Neural cell (in vitro differentiated cells): ENCODE data around the gene CLTCL1. TPM values are rescaled to one million over a fixed set of nuclear protein-coding genes. Genes with fewer than 3 reads are reported as not detected.

ENCODE experiments used
- H2AFZ ChIP-seq: fragments of 200-600, 300-800 bp; sonication (generic), shearing (Covaris generic); 2 replicates; pipeline ENCODE4 v1.6.0; 2014; ENCODE audit warnings: low read depth, mild to moderate bottlenecking, antibody characterized with exemption, low read length, moderate library complexity
- H3F3A ChIP-seq: fragments of 200-600 bp; shearing (Covaris generic); 2 replicates; pipeline ENCODE4 v1.6.1; 2016; ENCODE audit warnings: mild to moderate bottlenecking, moderate library complexity, mixed read lengths, antibody characterized with exemption, low read length; ENCODE audit not compliant: insufficient read depth, poor library complexity, severe bottlenecking
- H3K27ac ChIP-seq: fragments of 200-600, 300-800 bp; sonication (generic), shearing (Covaris generic); 2 replicates; pipeline ENCODE4 v1.5.1; 2014; ENCODE audit warnings: mild to moderate bottlenecking, low read length, moderate library complexity
- H3K27me3 ChIP-seq: fragments of 300-800, 200-600 bp; sonication (generic), shearing (Covaris generic); 2 replicates; pipeline ENCODE4 v1.6.0; 2014; ENCODE audit warnings: mild to moderate bottlenecking, low read depth, low read length, moderate library complexity; ENCODE audit not compliant: insufficient read depth
- H3K36me3 ChIP-seq: fragments of 300-800, 200-600 bp; sonication (generic), shearing (Covaris generic); 2 replicates; pipeline ENCODE4 v1.5.1; 2014; ENCODE audit warnings: mild to moderate bottlenecking, antibody characterized with exemption, low read length, moderate library complexity; ENCODE audit not compliant: insufficient read depth
- H3K4me2 ChIP-seq: fragments of 300-800, 200-600 bp; sonication (generic), shearing (Covaris generic); 2 replicates; pipeline ENCODE4 v1.6.0; 2014; ENCODE audit warnings: mild to moderate bottlenecking, low read length
- H3K4me3 ChIP-seq: fragments of 300-800, 200-600 bp; sonication (generic), shearing (Covaris generic); 2 replicates; pipeline ENCODE4 v1.5.1; 2014; ENCODE audit warnings: mild to moderate bottlenecking, low read length, moderate library complexity
- H3K79me2 ChIP-seq: fragments of 200-600 bp; shearing (Covaris generic); replicated peaks from 2 replicates; pipeline ENCODE4 v1.6.0; 2014; ENCODE audit warnings: mild to moderate bottlenecking, low read length, moderate library complexity; ENCODE audit not compliant: insufficient read depth
- H3K9ac ChIP-seq: fragments of 300-800, 200-600 bp; sonication (generic), shearing (Covaris generic); 2 replicates; pipeline ENCODE4 v1.6.1; 2016; ENCODE audit warnings: mild to moderate bottlenecking, low read length, mixed read lengths
- H3K9me2 ChIP-seq: fragments of 200-600 bp; shearing (Covaris generic); 2 replicates; pipeline ENCODE4 v1.6.1; 2016; ENCODE audit warnings: mild to moderate bottlenecking, low read length, mixed read lengths; ENCODE audit not compliant: insufficient read depth
- H3K9me3 ChIP-seq: fragments of 200-600, 300-800 bp; sonication (generic), shearing (Covaris generic); 2 replicates; pipeline ENCODE4 v1.6.1; 2016; ENCODE audit warnings: mild to moderate bottlenecking, mixed run types, low read length, moderate library complexity, mixed read lengths
- H4K20me1 ChIP-seq: fragments of 200-600 bp; shearing (Covaris generic); 2 replicates; pipeline ENCODE4 v1.6.1; 2016; ENCODE audit warnings: mild to moderate bottlenecking, mixed run types; ENCODE audit not compliant: insufficient read depth
- EP300 ChIP-seq: fragments of 450-650 bp; conservative IDR thresholded peaks from 2 replicates; pipeline ENCODE4 v1.6.1; 2014; ENCODE audit warnings: antibody characterized with exemption, mild to moderate bottlenecking, moderate library complexity; ENCODE audit not compliant: poor library complexity, severe bottlenecking
- EZH2 ChIP-seq: fragments of 200-600, 300-800 bp; shearing (Covaris generic), sonication (generic); IDR thresholded peaks from 2 replicates; pipeline ENCODE4 v1.6.1; 2014; ENCODE audit warnings: antibody characterized with exemption, low read length, borderline replicate concordance, mild to moderate bottlenecking; ENCODE audit not compliant: insufficient read depth, poor library complexity, severe bottlenecking
- MXI1 ChIP-seq: fragments of 450-650 bp; conservative IDR thresholded peaks from 2 replicates; pipeline ENCODE4 v1.6.1; 2014; ENCODE audit warnings: antibody characterized with exemption, mild to moderate bottlenecking; ENCODE audit not compliant: poor library complexity, severe bottlenecking
- POLR2AphosphoS5 ChIP-seq: IDR thresholded peaks from 2 replicates; pipeline ENCODE4 v1.6.1; 2012
- RAD21 ChIP-seq: fragments of 450-650 bp; conservative IDR thresholded peaks from 2 replicates; pipeline ENCODE4 v1.6.1; 2014; ENCODE audit warnings: antibody characterized with exemption, mild to moderate bottlenecking, moderate library complexity
- SMC3 ChIP-seq: fragments of 450-650 bp; conservative IDR thresholded peaks from 2 replicates; pipeline ENCODE4 v1.6.1; 2014; ENCODE audit warnings: antibody characterized with exemption, mild to moderate bottlenecking, moderate library complexity; ENCODE audit not compliant: poor library complexity
- TAF1 ChIP-seq: IDR thresholded peaks from 2 replicates; pipeline ENCODE4 v1.6.1; 2012; ENCODE audit warnings: low read depth
- polyA plus RNA-seq: library from polyadenylated mRNA; depleted of rRNA; stranded (reverse); fragments of >200 nt; gene quantifications from 2 replicates; pipeline ENCODE4 v1.2.3, GENCODE V29; 2014
- TF ChIP-seq, protein P1 (sequence below): fragments of 450-650 bp; IDR thresholded peaks from 2 replicates; pipeline ENCODE4 v1.5.1; 2014; ENCODE audit warnings: antibody characterized with exemption, mild to moderate bottlenecking, moderate library complexity; ENCODE audit not compliant: poor library complexity, severe bottlenecking
- TF ChIP-seq, protein P2 (sequence below): IDR thresholded peaks from 2 replicates; pipeline ENCODE4 v1.6.1; 2012; ENCODE audit warnings: borderline replicate concordance

CLTCL1 gene
- polyA plus RNA-seq, 1 donor from 2014 or later, result 7.8 TPM

DNA sequence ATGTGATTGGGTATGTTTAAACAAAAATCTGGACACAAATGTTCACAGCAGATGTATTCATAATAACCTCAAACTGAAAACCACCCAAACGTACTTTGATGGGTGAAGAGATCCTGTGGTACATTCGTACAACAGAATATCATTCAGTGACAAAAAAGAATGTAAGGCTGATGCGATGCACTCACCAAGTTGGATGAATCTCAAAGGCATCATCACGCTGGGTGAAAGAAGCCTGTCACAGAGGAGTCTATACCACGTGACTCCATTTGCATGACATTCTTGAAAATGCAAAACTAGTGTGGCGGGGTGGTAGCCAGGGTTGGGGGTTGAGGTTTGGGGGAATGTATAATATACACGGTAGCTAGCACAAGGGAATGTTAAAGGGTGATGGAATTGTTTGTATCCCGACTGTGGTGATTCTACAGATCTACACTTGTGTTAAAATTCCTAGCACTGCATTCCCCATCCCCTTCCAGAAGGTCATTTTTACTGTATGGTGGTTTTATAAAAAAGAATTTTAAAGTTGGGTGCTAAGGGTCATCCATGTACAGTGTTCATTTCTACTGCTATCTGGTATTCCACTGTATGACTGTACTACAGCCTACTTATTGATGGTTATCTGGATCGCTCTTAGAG lies 78.0 kb downstream of the CLTCL1 start:
- H4K20me1 ChIP-seq, result no peaks in the 10 kb centered on the region
- H2AFZ ChIP-seq, result no peak overlapping the region
- no peak for TF ChIP-seq RAD21
- no peak for TF ChIP-seq POLR2AphosphoS5
- TF ChIP-seq EZH2, result no peak
- TF ChIP-seq MXI1, result no peak
- no peak for TF ChIP-seq SMC3
- TF ChIP-seq TAF1, result no peak
- TF ChIP-seq EP300, result no peak
- TF ChIP-seq, protein P1, sequence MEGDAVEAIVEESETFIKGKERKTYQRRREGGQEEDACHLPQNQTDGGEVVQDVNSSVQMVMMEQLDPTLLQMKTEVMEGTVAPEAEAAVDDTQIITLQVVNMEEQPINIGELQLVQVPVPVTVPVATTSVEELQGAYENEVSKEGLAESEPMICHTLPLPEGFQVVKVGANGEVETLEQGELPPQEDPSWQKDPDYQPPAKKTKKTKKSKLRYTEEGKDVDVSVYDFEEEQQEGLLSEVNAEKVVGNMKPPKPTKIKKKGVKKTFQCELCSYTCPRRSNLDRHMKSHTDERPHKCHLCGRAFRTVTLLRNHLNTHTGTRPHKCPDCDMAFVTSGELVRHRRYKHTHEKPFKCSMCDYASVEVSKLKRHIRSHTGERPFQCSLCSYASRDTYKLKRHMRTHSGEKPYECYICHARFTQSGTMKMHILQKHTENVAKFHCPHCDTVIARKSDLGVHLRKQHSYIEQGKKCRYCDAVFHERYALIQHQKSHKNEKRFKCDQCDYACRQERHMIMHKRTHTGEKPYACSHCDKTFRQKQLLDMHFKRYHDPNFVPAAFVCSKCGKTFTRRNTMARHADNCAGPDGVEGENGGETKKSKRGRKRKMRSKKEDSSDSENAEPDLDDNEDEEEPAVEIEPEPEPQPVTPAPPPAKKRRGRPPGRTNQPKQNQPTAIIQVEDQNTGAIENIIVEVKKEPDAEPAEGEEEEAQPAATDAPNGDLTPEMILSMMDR, result no peak
- TF ChIP-seq, protein P2, sequence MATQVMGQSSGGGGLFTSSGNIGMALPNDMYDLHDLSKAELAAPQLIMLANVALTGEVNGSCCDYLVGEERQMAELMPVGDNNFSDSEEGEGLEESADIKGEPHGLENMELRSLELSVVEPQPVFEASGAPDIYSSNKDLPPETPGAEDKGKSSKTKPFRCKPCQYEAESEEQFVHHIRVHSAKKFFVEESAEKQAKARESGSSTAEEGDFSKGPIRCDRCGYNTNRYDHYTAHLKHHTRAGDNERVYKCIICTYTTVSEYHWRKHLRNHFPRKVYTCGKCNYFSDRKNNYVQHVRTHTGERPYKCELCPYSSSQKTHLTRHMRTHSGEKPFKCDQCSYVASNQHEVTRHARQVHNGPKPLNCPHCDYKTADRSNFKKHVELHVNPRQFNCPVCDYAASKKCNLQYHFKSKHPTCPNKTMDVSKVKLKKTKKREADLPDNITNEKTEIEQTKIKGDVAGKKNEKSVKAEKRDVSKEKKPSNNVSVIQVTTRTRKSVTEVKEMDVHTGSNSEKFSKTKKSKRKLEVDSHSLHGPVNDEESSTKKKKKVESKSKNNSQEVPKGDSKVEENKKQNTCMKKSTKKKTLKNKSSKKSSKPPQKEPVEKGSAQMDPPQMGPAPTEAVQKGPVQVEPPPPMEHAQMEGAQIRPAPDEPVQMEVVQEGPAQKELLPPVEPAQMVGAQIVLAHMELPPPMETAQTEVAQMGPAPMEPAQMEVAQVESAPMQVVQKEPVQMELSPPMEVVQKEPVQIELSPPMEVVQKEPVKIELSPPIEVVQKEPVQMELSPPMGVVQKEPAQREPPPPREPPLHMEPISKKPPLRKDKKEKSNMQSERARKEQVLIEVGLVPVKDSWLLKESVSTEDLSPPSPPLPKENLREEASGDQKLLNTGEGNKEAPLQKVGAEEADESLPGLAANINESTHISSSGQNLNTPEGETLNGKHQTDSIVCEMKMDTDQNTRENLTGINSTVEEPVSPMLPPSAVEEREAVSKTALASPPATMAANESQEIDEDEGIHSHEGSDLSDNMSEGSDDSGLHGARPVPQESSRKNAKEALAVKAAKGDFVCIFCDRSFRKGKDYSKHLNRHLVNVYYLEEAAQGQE, result no peak
- H3K27me3 ChIP-seq, result no peaks in the 10 kb centered on the region
- H3K4me2 ChIP-seq, result no peak overlapping the region
- H3K27ac ChIP-seq, result no peak overlapping the region
- H3K9me3 ChIP-seq, result no peaks in the 10 kb centered on the region
- H3K36me3 ChIP-seq, result no peaks in the 10 kb centered on the region
- H3K9ac ChIP-seq, result no peak overlapping the region
- no peaks in the 10 kb centered on the region for H3K79me2 ChIP-seq
- H3K9me2 ChIP-seq, result no peaks in the 10 kb centered on the region
- H3F3A ChIP-seq, result no peaks in the 10 kb centered on the region
- H3K4me3 ChIP-seq, result no peak overlapping the region

DNA sequence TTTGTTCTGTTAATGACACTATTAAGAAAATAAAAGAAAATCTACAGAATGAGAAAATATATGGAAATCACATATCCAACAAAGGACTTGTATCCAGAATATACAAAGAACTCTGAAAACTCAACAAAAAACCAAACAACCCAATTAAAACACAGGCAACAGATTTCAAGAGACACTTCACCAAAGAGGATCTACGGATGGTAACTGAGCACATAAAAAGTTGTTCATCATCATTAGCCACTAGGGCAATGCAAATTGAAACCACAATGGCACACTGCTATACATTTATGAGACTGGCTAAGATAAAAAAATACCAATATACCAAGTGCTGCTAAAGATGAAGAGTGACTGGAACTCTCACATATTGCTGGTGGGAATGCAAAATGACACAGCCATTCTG lies 78.5 kb downstream of the CLTCL1 start:
- H3K27me3 ChIP-seq, result no peaks in the 10 kb centered on the region
- no peaks in the 10 kb centered on the region for H3K9me2 ChIP-seq
- no peak overlapping the region for H3K4me2 ChIP-seq
- no peaks in the 10 kb centered on the region for H3K36me3 ChIP-seq
- H3K9me3 ChIP-seq, result no peaks in the 10 kb centered on the region
- no peaks in the 10 kb centered on the region for H3K79me2 ChIP-seq
- H4K20me1 ChIP-seq, result no peaks in the 10 kb centered on the region
- no peak overlapping the region for H3K27ac ChIP-seq
- no peaks in the 10 kb centered on the region for H3F3A ChIP-seq
- H2AFZ ChIP-seq, result no peak overlapping the region
- TF ChIP-seq TAF1, result no peak
- TF ChIP-seq SMC3, result no peak
- TF ChIP-seq POLR2AphosphoS5, result no peak
- no peak for TF ChIP-seq RAD21
- TF ChIP-seq EP300, result no peak
- TF ChIP-seq, protein P1, result no peak
- no peak overlapping the region for H3K9ac ChIP-seq
- H3K4me3 ChIP-seq, result no peak overlapping the region
